BJ (cell line): ENCODE measurements around the gene NDUFAF2. TPM values are rescaled to one million over a fixed set of nuclear protein-coding genes. Genes with fewer than 3 reads are reported as not detected.
"Not testable (repeated sequence)": the region's sequence is repeated elsewhere in the genome, so short reads cannot be mapped to it uniquely, and the experiment has no call there.

Source experiments
- CTCF ChIA-PET: fragments of 350-600 bp; formaldehyde crosslinking; extraction: SDS; loops from one replicate; lab custom pipeline; 2021; ENCODE audit warnings: antibody characterized with exemption, inconsistent platforms; lab: Yijun Ruan, JAX
- POLR2A ChIA-PET: fragments of 300-600 bp; sonication (Branson Sonifier 250); formaldehyde crosslinking; extraction: SDS; loops from one replicate; lab custom pipeline; 2021; ENCODE audit warnings: antibody characterized with exemption; lab: Charles Lee
- DNase-seq: peaks from one replicate; pipeline ENCODE4 v3.0.0-alpha.2; 2011; ENCODE audit warnings: low read depth
- H3K27me3 ChIP-seq: 2 replicates; pipeline ENCODE4 v1.6.0; 2011; ENCODE audit warnings: low read length; ENCODE audit not compliant: control insufficient read depth, insufficient read depth
- H3K36me3 ChIP-seq: 2 replicates; pipeline ENCODE4 v1.5.1; 2011; ENCODE audit warnings: low read length; ENCODE audit not compliant: control insufficient read depth, insufficient read depth
- H3K4me3 ChIP-seq: 2 replicates; pipeline ENCODE4 v1.5.1; 2011; ENCODE audit warnings: low read depth, mild to moderate bottlenecking, control low read depth, low read length
- polyA plus RNA-seq: library from polyadenylated mRNA; depleted of rRNA; stranded (reverse); fragments of >200 nt; gene quantifications from 2 replicates; pipeline ENCODE4 v1.2.3, GENCODE V29; 2011
- TF ChIP-seq, protein P1 (sequence below): IDR thresholded peaks from 2 replicates; pipeline ENCODE4 v1.5.1; 2011; ENCODE audit warnings: low read depth, mild to moderate bottlenecking, control low read depth, inconsistent platforms, low read length, moderate library complexity; ENCODE audit not compliant: insufficient read depth

NDUFAF2 gene
- polyA plus RNA-seq, 1 experiment: 22.4 TPM

DNA sequence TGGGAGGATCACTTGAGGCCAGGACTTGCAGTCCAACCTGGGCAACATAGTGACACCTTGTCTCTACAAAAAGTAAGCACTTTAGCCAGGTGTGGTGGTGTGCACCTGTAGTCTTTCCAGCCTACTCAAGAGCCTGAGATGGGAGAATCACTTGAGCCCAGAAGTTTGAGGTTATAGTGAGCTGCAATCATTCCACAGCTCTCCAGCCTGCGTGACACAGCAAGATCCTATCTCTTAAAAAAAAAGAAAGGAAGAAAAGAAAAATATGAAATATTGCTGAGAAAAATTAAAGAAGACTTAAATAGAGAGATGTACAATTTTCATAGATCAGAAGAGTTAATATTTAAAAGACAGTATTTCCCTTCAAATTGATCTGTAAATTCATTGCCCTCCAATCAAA lies 140.9 kb downstream of the NDUFAF2 start:
- H3K4me3 ChIP-seq: no peak overlapping the region
- ChIA-PET CTCF (no interaction called here), POLR2A (no interaction called here)
- TF ChIP-seq, protein P1, sequence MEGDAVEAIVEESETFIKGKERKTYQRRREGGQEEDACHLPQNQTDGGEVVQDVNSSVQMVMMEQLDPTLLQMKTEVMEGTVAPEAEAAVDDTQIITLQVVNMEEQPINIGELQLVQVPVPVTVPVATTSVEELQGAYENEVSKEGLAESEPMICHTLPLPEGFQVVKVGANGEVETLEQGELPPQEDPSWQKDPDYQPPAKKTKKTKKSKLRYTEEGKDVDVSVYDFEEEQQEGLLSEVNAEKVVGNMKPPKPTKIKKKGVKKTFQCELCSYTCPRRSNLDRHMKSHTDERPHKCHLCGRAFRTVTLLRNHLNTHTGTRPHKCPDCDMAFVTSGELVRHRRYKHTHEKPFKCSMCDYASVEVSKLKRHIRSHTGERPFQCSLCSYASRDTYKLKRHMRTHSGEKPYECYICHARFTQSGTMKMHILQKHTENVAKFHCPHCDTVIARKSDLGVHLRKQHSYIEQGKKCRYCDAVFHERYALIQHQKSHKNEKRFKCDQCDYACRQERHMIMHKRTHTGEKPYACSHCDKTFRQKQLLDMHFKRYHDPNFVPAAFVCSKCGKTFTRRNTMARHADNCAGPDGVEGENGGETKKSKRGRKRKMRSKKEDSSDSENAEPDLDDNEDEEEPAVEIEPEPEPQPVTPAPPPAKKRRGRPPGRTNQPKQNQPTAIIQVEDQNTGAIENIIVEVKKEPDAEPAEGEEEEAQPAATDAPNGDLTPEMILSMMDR: no peak
- no peaks in the 10 kb centered on the region for H3K36me3 ChIP-seq
- DNase-seq: no peak
- H3K27me3 ChIP-seq: no peaks in the 10 kb centered on the region

GRCh38 chr5:61087921-61088320 lies 142.9 kb downstream of the NDUFAF2 start:
- Histone ChIP-seq H3K36me3 (no peaks in the 10 kb centered on the region), H3K27me3 (no peaks in the 10 kb centered on the region), H3K4me3 (no peak overlapping the region)
- ChIA-PET POLR2A (no interaction called here), CTCF (interaction anchor here (0.8 kb wide), 1 partner anchor 571 kb away, joined by 3 read pairs; no protein-coding TSS in a partner anchor)
- TF ChIP-seq, protein P1: no peak
- no peak for DNase-seq

DNA sequence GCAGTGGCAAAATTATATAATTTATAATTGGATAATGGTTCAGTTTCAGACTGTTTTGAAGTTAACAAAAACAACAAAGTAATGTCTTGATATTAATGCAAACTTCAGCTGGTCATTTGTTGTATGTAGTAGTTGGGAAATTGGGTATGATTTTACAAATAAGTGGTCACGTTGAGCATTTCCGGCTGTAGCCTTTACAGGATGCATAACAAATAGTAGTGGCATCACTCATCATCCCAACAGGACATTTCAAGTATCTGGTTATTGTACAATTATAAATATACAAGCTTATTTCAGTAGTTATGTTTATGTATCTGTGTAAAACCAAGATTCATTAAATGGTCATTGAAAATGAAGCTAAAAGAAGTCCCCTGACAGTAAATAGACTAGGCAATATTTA lies 144.3 kb downstream of the NDUFAF2 start:
- DNase-seq: no peak

GRCh38 chr5:61093046-61093771 lies 148.2 kb downstream of the NDUFAF2 start:
- H3K36me3 ChIP-seq, H3K4me3 ChIP-seq, H3K27me3 ChIP-seq, DNase-seq, POLR2A ChIA-PET: not testable (repeated sequence)
- CTCF ChIA-PET: interaction anchor here (0.8 to 0.9 kb wide), 3 partner anchors 9 to 18 kb away, joined by 3 to 4 read pairs (median 3); no protein-coding TSS in a partner anchor

More for the DNA sequence above, 144.3 kb downstream of the NDUFAF2 start:
- no peak overlapping the region for H3K4me3 ChIP-seq
- H3K27me3 ChIP-seq: no peaks in the 10 kb centered on the region
- TF ChIP-seq, protein P1: no peak
- ChIA-PET POLR2A (no interaction called here), CTCF (interaction anchor here (0.6 kb wide), 1 partner anchor 242 kb away, joined by 3 read pairs; no protein-coding TSS in a partner anchor)
- no peaks in the 10 kb centered on the region for H3K36me3 ChIP-seq

GRCh38 chr5:61097465-61097864 lies 152.5 kb downstream of the NDUFAF2 start:
- DNase-seq: no peak
- Histone ChIP-seq H3K36me3 (peaks cover 2% of the 10 kb centered on the region; the same call in 1 of the 2 replicates), H3K4me3 (no peak overlapping the region), H3K27me3 (no peaks in the 10 kb centered on the region)
- ChIA-PET CTCF (no interaction called here), POLR2A (no interaction called here)
- TF ChIP-seq, protein P1: no peak
